ENCODE data around the gene CYB5RL. TPM values are rescaled to one million over a fixed set of nuclear protein-coding genes. Genes with fewer than 3 reads are reported as not detected.
"Not testable (repeated sequence)": the region's sequence is repeated elsewhere in the genome, so short reads cannot be mapped to it uniquely, and the experiment has no call there.

Gene CYB5RL
- total RNA-seq, 4 donors from 2014 or later, result 1.3 to 11.6 (median 6.6) TPM

DNA sequence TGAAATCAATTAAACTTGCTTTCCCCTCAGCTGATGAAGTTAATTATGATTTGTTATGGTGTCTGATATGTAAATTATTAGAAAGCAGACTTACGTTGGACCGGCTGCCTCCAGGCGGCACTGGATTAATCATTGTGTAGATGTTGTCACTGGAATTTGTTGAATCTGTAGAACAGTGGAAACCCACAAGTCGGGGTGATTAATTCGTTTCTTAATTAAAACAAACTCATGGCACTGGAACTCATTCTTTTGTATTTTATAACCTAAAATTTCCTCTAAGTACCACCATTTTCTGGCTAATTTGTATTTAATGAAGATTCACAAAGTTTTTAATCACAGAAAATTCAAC, 39.2 kb upstream of the CYB5RL start:
- Histone ChIP-seq H3K27me3 (no peaks in the 10 kb centered on the region), H3K4me3 (no peak overlapping the region), H3K27ac (peak overlapping the region in 1 of 2 donors; percentile 22), H3K4me1 (no peaks in the 10 kb centered on the region), H3K36me3 (no peaks in the 10 kb centered on the region), H3K9me3 (no peaks in the 10 kb centered on the region)
- DNase-seq, result no peak
- intact Hi-C loops (cut with DNase I; ENCODE audit: low total_unique reads), result no loop called here
- no peak for TF ChIP-seq POLR2A (IDR thresholded peaks at IDR 0.05)
- TF ChIP-seq, protein P1, sequence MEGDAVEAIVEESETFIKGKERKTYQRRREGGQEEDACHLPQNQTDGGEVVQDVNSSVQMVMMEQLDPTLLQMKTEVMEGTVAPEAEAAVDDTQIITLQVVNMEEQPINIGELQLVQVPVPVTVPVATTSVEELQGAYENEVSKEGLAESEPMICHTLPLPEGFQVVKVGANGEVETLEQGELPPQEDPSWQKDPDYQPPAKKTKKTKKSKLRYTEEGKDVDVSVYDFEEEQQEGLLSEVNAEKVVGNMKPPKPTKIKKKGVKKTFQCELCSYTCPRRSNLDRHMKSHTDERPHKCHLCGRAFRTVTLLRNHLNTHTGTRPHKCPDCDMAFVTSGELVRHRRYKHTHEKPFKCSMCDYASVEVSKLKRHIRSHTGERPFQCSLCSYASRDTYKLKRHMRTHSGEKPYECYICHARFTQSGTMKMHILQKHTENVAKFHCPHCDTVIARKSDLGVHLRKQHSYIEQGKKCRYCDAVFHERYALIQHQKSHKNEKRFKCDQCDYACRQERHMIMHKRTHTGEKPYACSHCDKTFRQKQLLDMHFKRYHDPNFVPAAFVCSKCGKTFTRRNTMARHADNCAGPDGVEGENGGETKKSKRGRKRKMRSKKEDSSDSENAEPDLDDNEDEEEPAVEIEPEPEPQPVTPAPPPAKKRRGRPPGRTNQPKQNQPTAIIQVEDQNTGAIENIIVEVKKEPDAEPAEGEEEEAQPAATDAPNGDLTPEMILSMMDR (IDR thresholded peaks at IDR 0.05), result no peak

GRCh38 chr1:54238353-54239034, 38.7 kb upstream of the CYB5RL start:
- DNase-seq, result no peak
- H3K9me3 ChIP-seq, result no peaks in the 10 kb centered on the region
- H3K27ac ChIP-seq, result no peak overlapping the region
- no peaks in the 10 kb centered on the region for H3K27me3 ChIP-seq
- no peaks in the 10 kb centered on the region for H3K36me3 ChIP-seq
- intact Hi-C loops (cut with DNase I; ENCODE audit: low total_unique reads), result no loop called here
- TF ChIP-seq, protein P1 (IDR thresholded peaks at IDR 0.05), result no peak
- TF ChIP-seq POLR2A (IDR thresholded peaks at IDR 0.05), result no peak
- H3K4me1 ChIP-seq, result no peaks in the 10 kb centered on the region
- H3K4me3 ChIP-seq, result no peak overlapping the region

DNA sequence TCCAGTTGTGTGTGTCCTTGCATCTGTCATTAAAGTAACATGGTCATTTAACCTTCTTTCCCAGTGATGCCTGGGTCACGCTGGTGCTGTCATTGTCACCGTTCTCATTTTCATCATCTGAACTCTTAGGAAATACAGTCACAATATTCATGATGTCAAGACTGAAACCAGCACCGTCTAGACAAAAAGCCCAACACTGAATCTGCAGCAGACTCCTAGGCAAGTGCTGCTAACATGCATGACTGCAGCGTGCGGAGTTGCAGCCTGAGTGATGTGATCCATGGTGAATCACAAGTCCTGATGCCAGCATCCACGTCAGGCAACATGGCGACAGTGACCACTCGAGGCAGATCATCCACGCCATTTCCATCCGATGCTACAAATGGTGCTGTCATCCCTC, 37.8 kb upstream of the CYB5RL start:
- no peak for DNase-seq
- TF ChIP-seq POLR2A (IDR thresholded peaks at IDR 0.05), result no peak
- TF ChIP-seq, protein P1 (IDR thresholded peaks at IDR 0.05), result no peak
- intact Hi-C loops (cut with DNase I; ENCODE audit: low total_unique reads), result no loop called here
- H3K9me3 ChIP-seq, result no peaks in the 10 kb centered on the region
- H3K27me3 ChIP-seq, result no peaks in the 10 kb centered on the region
- no peaks in the 10 kb centered on the region for H3K4me1 ChIP-seq
- no peaks in the 10 kb centered on the region for H3K36me3 ChIP-seq
- H3K27ac ChIP-seq, result no peak overlapping the region
- no peak overlapping the region for H3K4me3 ChIP-seq

DNA sequence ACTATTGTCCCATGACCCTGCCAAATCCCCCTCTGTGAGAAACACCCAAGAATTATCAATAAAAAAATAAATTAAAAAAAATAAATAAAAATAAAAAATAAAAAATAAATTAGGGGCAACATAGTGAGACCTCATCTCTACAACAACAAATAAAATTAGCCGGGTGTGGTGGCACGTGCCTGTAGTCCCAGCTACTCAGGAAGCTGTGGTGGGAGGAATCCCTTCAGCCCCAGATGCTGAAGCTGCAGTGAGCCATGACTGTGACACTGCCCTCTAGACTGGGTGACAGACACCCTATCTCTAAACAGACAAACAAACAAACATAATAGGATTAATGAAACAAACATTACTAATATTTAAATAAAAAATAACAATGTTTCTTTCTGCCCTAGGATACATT, 34.5 kb upstream of the CYB5RL start:
- no peak for TF ChIP-seq POLR2A (IDR thresholded peaks at IDR 0.05)
- TF ChIP-seq, protein P1 (IDR thresholded peaks at IDR 0.05), result no peak
- Histone ChIP-seq H3K4me3 (no peak overlapping the region), H3K36me3 (no peaks in the 10 kb centered on the region), H3K27ac (no peak overlapping the region), H3K4me1 (peaks cover 0 to 7% of the 10 kb centered on the region in 2 donors), H3K27me3 (no peaks in the 10 kb centered on the region), H3K9me3 (no peaks in the 10 kb centered on the region)
- intact Hi-C loops (cut with DNase I; ENCODE audit: low total_unique reads), result no loop called here
- DNase-seq, result no peak

DNA sequence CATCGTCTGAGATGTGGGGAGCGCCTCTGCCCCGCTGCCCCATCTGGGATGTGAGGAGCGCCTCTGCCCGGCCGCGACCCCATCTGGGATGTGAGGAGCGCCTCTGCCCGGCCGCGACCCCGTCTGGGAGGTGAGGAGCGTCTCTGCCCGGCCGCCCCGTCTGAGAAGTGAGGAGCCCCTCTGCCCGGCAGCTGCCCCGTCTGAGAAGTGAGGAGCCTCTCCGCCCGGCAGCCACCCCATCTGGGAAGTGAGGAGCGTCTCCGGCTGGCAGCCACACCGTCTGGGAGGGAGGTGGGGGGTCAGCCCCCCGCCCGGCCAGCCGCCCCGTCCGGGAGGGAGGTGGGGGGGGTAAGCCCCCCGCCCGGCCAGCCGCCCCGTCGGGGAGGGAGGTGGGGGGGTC, 33.4 kb upstream of the CYB5RL start:
- H3K36me3 ChIP-seq; H3K9me3 ChIP-seq; intact Hi-C loops (cut with DNase I; ENCODE audit: low total_unique reads); H3K27me3 ChIP-seq; H3K27ac ChIP-seq; DNase-seq; H3K4me3 ChIP-seq: not testable (repeated sequence)
- peaks cover 0 to 14% of the 10 kb centered on the region in 2 donors for H3K4me1 ChIP-seq
